GM19193 (cell line): ENCODE data around the gene LRP1.

Experiments
- POLR2A ChIP-seq: IDR thresholded peaks from 4 replicates; pipeline ENCODE4 v1.6.1; 2011; ENCODE audit not compliant: insufficient read depth, insufficient read length; ENCODE audit errors: extremely low read depth

LRP1 gene

DNA sequence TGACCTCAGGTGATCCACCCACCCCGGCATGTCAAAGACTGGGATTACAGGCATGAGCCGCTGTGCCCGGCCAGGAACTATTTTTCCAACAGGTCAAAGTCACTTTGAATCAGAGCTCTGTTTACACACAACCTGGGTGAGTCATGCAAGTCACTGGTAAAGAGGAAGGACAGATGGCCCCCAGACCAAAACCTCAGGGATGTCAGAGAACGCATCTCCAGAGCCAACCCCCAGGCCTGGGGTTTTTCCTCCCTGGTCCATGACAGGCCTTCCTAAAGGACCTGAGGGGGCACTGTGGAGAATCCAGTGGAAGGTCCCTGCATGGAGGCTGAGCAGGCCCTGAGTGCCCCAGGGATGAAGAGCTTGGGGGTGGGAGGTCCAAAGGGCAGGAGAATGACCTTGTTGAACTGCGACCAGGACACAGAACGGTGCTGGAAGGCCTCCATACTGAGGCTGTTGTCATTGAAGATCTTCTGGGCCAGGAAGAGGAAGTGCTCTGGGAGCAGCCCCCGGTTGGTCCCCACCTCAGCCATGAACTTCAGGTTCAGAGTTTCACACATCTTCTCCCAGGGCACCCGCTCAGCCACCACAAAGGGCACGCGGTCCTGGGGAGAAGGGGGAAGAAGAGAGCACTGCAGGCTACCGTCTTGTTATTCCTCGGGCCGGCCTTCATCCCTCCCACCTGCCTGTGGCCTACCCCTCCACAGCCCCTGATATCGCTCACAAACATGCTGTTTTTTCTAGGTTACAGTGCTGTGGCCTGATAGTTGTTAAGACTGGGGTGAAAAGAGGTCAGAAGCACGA lies 26.2 kb upstream of the LRP1 start:
- no peak for TF ChIP-seq POLR2A

DNA sequence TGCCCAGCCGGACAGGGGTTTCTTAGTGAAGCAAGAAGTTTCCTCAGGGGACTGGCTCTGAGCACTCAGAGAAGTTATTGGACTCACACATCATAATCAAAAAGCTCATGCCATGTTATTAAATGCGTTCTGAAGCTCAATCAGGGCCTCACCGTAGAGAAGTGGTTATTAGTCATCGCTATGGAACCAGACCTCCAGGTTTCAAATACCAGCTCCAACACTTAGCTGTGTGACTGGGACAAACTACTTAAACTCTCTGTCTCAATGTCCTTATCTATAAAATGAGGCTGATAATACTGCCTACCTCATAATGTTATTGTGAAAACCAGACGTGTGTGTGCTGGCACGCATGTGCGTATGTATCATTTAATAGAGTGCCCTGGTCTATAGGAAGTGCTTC lies 24.4 kb upstream of the LRP1 start:
- TF ChIP-seq POLR2A: no peak

DNA sequence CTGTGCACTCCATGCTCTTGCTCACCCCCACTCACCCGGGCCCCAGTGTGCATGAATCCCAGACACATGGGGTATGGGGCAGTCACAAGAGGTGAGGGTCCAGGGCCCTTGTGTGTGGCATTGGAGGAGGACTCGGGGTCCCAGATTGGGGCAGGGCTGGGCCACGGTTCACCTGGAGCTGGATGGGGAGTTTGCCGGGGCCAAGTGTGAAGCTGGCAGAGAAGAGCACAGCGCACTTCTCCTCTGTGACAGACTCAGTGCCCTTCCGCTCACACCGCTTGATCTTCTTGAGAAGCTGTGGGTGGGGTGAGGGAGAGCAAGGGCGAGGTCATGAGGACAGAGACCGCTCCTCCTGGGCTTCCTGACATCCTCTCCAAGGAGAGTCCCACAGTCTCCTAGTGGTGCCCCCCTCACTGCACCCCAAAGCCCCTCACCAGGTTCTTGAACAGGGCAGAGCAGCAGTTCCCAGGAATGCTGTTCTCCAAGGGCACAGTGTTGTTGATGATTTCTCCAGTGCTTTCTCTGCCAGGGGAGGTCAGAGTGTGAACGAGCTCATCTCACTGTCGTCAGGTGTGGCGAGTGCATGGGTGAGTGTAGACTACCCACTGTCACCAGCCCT lies 23.9 kb upstream of the LRP1 start:
- TF ChIP-seq POLR2A: no peak

DNA sequence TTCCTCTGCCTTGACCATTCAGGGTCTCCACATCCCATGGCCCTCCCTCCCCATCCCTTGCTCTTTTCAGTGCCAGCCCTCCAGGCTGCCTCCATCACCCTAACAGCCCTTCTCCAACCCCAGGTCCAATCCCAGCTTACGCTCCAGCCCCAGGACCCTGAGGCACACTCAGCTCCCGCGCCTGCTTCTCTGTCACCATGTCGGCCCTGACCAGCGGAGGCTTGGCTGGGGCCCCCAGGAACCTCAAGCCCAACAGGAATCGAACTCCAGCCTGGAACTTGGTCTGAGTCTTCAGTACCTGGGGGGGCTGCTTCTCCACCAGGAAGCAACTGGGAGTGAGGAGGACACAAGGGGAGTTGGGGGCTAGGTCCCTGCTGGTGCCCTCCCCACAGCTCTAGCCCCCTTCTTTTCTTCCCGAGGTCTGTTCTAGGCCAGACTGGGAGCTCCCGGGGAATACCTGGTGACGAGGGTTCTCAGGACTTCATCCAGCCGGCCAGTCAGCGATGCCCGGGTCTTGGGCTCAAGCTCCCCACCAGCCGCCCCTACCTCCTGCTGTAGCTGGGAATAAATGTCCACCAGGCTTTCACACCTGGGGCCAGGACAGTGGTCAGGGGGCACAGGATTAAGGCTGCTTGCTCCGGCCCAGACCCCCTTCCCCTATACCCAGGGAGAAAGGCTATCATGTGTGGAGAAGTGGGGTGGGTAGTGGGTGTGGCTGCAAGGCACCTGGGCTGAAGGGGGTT lies 23.1 kb upstream of the LRP1 start:
- TF ChIP-seq POLR2A: no peak

DNA sequence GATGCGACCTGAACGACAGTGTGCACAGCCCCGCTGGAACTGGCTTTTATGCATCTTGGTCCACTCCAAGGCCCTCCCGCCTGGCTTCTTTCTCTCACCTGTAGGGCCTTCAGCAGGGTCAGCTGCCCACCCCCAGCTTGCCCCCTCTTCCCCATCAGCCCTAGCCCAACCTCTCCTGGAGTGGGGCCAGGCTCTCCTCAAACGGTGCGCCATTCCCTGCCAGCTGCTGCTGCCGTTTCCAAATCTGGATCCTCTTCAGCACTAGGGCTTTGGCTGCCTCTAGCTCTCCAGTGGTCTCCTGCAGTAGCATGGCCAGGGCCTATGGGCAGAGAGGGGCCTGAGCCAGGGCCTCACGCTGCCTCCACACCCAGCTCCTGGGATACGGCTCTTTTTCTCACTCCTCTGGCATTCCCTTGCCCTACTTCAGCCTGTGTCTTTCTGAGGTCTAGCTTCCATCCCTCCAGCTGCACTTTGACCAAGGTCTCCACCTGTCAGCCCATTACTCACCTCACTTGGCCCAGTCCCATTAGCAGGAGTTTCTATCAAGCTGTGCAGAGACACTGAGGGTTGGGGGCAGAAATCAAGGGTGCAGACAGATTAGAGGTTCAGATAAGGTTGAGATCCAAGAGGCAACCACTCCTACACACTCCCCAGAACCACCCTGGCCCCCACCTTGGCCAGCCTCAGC lies 22.1 kb upstream of the LRP1 start:
- TF ChIP-seq POLR2A: no peak

DNA sequence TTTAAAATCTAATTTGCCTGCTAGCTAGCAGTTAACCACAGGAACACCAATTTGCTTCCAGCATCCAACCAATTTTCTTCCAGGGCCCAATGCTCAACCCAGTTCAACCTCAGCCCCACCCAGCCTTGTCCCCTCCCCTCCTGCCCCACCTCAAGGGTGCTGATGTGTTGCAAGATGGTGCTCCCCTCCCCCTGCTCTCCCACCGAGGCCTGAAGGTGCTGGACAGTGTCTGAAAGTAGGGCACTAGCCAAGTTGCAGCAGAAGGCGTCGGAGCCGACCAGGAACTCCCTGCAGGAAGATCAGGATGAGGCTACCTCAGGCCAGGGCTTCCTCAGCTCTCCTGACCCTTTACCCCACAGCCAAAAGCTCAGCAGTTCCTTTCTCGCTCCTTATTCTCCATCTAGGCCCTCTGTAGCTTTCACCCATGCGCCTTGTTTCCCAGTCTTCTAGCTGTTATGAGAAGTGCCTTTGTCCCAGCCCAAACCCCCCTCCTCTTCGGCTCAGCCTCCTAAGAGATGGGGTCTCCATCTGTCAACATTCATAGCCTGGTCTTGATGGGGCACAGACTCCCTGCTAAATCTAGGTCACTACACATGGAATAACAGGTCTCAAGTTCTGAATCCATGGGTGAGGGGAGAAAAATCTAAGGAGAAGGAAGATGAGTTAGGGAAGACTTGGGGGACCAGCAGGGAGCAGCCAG lies 20.7 kb upstream of the LRP1 start:
- no peak for TF ChIP-seq POLR2A

DNA sequence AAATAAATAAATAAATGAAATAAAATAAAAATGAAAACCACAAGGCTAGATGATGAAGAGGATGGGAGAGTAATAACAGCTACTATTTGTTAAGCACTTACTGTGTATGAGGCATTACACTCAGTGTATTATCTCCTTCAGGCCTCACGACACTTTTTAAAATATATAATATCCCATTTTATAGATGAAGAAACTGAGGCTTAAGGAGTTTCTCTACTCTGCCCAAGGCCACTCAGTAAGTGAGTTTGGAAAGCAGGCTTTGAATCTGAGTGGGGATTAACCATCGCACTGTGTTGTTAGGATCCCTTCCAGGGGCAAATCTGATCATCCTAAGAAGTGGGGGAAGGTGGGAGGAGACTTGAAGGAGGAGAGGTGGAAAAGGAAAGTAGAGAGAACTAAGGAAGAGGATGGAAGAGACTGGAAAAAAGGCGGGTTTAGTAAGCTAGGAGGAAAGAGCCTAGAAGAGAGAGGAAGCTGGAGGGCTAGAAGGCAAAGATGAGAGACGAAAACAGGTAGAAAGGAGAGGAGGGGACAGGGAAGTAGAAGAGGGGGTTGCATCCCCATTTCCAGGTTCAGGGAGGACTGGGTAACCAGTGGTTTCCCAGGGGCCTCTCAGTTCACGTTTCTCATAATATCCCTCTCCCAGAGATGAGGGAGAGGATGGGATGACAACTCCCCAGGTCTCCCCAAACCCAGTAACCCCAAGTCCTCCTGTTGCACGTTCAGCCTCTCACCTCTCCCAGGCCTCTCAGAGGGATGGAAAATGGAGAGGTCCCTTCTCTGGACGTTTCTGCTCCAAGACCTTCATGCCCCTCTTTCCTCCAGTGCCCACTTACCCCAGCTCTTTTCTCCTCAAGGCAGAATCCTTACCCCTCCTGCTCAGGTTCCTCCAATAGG lies 18.8 kb upstream of the LRP1 start:
- TF ChIP-seq POLR2A: no peak

DNA sequence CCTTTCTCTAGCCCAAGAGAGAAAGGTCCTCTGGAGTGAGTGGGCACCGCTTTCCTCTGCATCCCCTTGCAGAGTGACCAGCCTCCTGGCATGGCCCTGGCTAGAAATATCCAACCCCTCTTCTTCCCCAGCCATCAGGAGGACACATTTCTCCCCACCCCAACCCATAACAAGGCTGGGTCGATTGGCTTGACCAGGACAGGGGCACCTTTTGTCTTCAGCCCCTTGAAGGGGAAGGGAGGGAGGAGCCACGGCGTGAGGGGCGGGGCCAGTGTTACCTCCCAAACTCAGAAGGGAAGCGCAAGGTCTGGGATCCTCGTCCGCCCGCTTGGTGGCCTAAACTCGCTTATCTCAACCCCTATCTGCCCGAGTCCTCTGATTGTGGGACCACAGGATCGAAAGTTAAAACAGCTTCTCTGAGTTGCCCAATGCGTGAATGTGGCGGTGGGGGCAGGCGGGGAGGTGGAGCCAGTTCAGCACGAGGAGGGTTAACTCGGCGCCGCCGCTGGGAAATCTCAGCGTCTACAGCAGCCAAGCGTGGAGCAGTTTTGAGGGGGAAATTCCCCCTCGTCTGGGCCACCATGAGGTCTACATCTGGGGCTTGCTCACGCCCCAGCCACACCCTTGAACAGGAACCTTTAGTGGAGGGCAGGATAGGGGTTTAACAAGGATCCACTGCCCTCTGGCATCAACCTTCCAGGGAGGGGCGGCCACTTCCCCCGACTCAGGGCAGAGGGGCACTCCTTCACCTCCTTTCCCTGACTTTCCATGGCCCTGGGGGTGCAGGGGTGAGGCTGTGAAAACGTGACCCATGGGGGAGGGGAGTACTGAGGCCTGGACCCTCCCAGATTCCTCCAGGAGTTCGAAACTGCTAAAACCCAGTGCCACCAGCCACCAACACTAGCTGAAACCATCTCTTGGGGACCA lies 17.9 kb upstream of the LRP1 start:
- peak; percentile 57 for TF ChIP-seq POLR2A

DNA sequence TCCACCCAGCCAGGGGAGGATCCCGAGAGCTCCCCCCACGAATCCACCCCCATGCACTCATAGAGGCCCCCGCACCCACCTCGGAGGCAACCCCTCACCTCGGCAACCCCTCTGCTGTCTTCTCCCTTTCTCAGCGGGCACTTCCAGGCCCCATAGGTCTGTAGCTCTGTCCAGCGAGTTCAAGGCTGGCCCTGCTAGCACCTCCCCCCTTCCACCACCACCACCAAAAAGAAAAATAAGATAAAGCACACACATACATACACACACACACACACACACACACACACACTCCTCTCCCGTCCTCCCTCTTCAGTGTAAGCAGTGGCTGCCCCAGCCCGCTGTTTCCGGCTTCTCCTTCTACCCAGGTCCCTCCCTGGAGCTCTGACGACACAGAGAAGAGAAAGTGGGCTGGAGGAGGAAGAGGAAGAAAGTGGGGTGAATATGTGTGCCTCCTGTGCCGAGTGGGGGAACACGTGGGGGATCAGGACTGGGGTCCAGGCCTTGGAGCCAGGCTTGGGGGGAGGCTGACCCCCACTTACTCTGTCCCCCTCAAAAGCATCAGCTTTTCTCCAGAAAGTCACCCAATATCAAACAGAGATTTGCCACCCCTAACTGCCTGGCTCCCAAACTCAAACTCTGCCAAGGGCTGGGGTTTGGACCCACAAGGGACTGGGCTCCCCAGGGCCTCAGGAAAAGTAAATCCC lies 17.1 kb upstream of the LRP1 start, which contains the start of gene STAT6:
STAT6 (minus strand) TSS at position 332 of the 704 bp plus-strand sequence. CDS start 3,084 bp downstream, outside the sequence.
- TF ChIP-seq POLR2A: peak; percentile 81

DNA sequence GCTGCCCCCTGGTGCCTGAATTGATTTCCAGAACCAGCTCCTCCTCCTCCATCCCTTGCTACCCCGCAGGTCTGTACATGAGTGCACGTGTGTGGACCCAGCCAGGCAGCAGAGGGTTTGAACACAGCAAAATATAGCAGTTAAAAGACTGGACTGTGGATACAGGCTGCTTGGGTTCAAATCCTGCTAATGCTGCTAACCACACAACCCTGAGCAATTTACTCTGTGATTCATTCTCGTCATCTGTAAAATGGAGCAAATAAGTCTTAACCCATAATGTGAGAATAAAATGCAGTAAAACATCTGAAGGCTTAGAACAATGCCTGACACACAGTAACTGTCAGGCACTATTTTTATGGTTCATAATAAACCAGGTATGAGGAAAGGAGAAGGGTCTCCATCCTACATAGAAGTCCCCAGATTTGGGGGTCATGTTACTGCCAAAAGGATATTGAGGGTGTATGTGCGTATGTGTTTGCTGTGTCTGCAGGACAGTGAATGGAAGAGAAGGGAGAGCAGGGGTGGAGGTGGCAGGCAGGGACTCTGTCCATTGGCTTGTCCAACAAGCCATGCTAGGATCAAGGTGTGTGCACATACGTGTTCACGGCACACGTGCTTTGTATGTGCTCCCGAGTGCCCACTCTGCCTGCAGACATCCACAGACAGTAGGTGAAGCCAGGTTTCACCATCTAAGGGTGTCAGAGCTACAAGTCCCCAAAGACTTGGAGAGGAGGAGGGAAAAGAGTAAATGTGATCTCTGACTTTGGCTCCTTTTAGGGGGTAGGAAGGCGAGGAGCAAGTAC lies 15.6 kb upstream of the LRP1 start:
- TF ChIP-seq POLR2A: no peak
